HG03045 (cell line): ENCODE data around the gene TBC1D2B.

ENCODE experiments used
- ATAC-seq: cut with Tn5 transposase; IDR thresholded peaks from one replicate; pipeline ENCODE4 v1.9.1; 2021; ENCODE audit warnings: mild to moderate bottlenecking, moderate library complexity; ENCODE audit not compliant: unreplicated experiment

Gene TBC1D2B

GRCh38 chr15:78073046-78073787 lies 4.3 kb downstream of the TBC1D2B start:
- no peak for ATAC-seq

- ATAC-seq: no peak
These were observed 5.2 kb downstream of the TBC1D2B start for GRCh38 chr15:78072080-78072892.

- no peak for ATAC-seq
These were observed 6.1 kb downstream of the TBC1D2B start for GRCh38 chr15:78071383-78071782.

- ATAC-seq: no peak
These were observed 7.3 kb downstream of the TBC1D2B start for GRCh38 chr15:78070049-78070700.

- ATAC-seq: no peak
These were observed 8.0 kb downstream of the TBC1D2B start for GRCh38 chr15:78069462-78070029.

GRCh38 chr15:78069052-78069414 lies 8.5 kb downstream of the TBC1D2B start:
- ATAC-seq: no peak

- no peak for ATAC-seq
These were observed 9.9 kb downstream of the TBC1D2B start for GRCh38 chr15:78067328-78068228.

- ATAC-seq: no peak
These were observed 11.3 kb downstream of the TBC1D2B start for GRCh38 chr15:78065973-78066946.

- no peak for ATAC-seq
These were observed 12.1 kb downstream of the TBC1D2B start for GRCh38 chr15:78065284-78065872.

- no peak for ATAC-seq
These were observed 13.0 kb downstream of the TBC1D2B start for GRCh38 chr15:78064544-78064943.

GRCh38 chr15:78063970-78064385 lies 13.5 kb downstream of the TBC1D2B start:
- ATAC-seq: no peak

- ATAC-seq: no peak
These were observed 14.3 kb downstream of the TBC1D2B start for GRCh38 chr15:78063217-78063616.

GRCh38 chr15:78061963-78062427 lies 15.5 kb downstream of the TBC1D2B start:
- peak; percentile 49 for ATAC-seq

- no peak for ATAC-seq
These were observed 17.3 kb downstream of the TBC1D2B start for GRCh38 chr15:78060232-78060631.

- ATAC-seq: no peak
These were observed 18.2 kb downstream of the TBC1D2B start for GRCh38 chr15:78059110-78059839.

GRCh38 chr15:78058401-78058935 lies 19.0 kb downstream of the TBC1D2B start:
- ATAC-seq: no peak

GRCh38 chr15:78057803-78058202 lies 19.7 kb downstream of the TBC1D2B start:
- ATAC-seq: no peak
